ENCODE results near the gene PRKCE. TPM values are rescaled to one million over a fixed set of nuclear protein-coding genes. Genes with fewer than 3 reads are reported as not detected.

PRKCE gene
- total RNA-seq, 2 donors from 2014 or later: 5.8 to 18.1 TPM

- Histone ChIP-seq H3K4me3 (no peak overlapping the region), H3K27ac (no peak overlapping the region), H3K9me3 (no peaks in the 10 kb centered on the region), H3K4me1 (ENCODE audit: control insufficient read depth in 1 of 2, low read depth in 2 of 2) (no peaks in the 10 kb centered on the region), H3K27me3 (replicated peaks; ENCODE audit: insufficient read depth) (no peaks in the 10 kb centered on the region), H3K36me3 (no peaks in the 10 kb centered on the region)
- no peak for ATAC-seq (ENCODE audit: insufficient number of reproducible peaks, low FRiP score, low read depth)
- no peak for DNase-seq (ENCODE audit: low spot score)
- no peak for TF ChIP-seq CTCF (IDR thresholded peaks at IDR 0.05)
These were observed 81.5 kb downstream of the PRKCE start for GRCh38 chr2:45732946-45733345.

GRCh38 chr2:45734336-45734735 is 82.9 kb downstream of the PRKCE start:
- Histone ChIP-seq H3K27me3 (replicated peaks; ENCODE audit: insufficient read depth) (no peaks in the 10 kb centered on the region), H3K9me3 (no peaks in the 10 kb centered on the region), H3K4me3 (no peak overlapping the region), H3K36me3 (no peaks in the 10 kb centered on the region), H3K4me1 (ENCODE audit: control insufficient read depth in 1 of 2, low read depth in 2 of 2) (no peaks in the 10 kb centered on the region), H3K27ac (no peak overlapping the region)
- no peak for DNase-seq (ENCODE audit: low spot score)
- no peak for ATAC-seq (ENCODE audit: insufficient number of reproducible peaks, low FRiP score, low read depth)
- no peak for TF ChIP-seq CTCF (IDR thresholded peaks at IDR 0.05)

GRCh38 chr2:45734952-45735351 is 83.5 kb downstream of the PRKCE start:
- Histone ChIP-seq H3K27ac (no peak overlapping the region), H3K9me3 (no peaks in the 10 kb centered on the region), H3K4me3 (no peak overlapping the region), H3K36me3 (no peaks in the 10 kb centered on the region), H3K4me1 (ENCODE audit: control insufficient read depth in 1 of 2, low read depth in 2 of 2) (no peaks in the 10 kb centered on the region), H3K27me3 (replicated peaks; ENCODE audit: insufficient read depth) (no peaks in the 10 kb centered on the region)
- no peak for DNase-seq (ENCODE audit: low spot score)
- ATAC-seq (ENCODE audit: insufficient number of reproducible peaks, low FRiP score, low read depth): no peak
- no peak for TF ChIP-seq CTCF (IDR thresholded peaks at IDR 0.05)

- no peak overlapping the region for H3K4me3 ChIP-seq
- no peaks in the 10 kb centered on the region for H3K36me3 ChIP-seq
- peaks cover 0 to 14% of the 10 kb centered on the region in 2 donors for H3K4me1 ChIP-seq (ENCODE audit: control insufficient read depth in 1 of 2, low read depth in 2 of 2)
- H3K27ac ChIP-seq: no peak overlapping the region
- no peak for DNase-seq (ENCODE audit: low spot score)
- TF ChIP-seq CTCF (IDR thresholded peaks at IDR 0.05): no peak
- H3K27me3 ChIP-seq (replicated peaks; ENCODE audit: insufficient read depth): no peaks in the 10 kb centered on the region
- no peaks in the 10 kb centered on the region for H3K9me3 ChIP-seq
- no peak for ATAC-seq (ENCODE audit: insufficient number of reproducible peaks, low FRiP score, low read depth)
These were observed 85.6 kb downstream of the PRKCE start for GRCh38 chr2:45736757-45737704.

- Histone ChIP-seq H3K4me3 (no peak overlapping the region), H3K27ac (no peak overlapping the region), H3K27me3 (replicated peaks; ENCODE audit: insufficient read depth) (no peaks in the 10 kb centered on the region), H3K9me3 (no peaks in the 10 kb centered on the region), H3K4me1 (ENCODE audit: control insufficient read depth in 1 of 2, low read depth in 2 of 2) (peaks cover 0 to 32% of the 10 kb centered on the region in 2 donors), H3K36me3 (no peaks in the 10 kb centered on the region)
- no peak for TF ChIP-seq CTCF (IDR thresholded peaks at IDR 0.05)
- DNase-seq (ENCODE audit: low spot score) (no peak), ATAC-seq (ENCODE audit: insufficient number of reproducible peaks, low FRiP score, low read depth) (no peak)
These were observed 88.5 kb downstream of the PRKCE start for GRCh38 chr2:45739796-45740485.
